Measurements from ENCODE around the gene MAP4K1.

Gene MAP4K1

GRCh38 chr19:38543286-38543806, 74.4 kb downstream of the MAP4K1 start:
- Histone ChIP-seq H3K9me3 (no peaks in the 10 kb centered on the region), H3K27me3 (peaks cover 10% of the 10 kb centered on the region), H3K4me3 (ENCODE audit: low read depth in 1 of 2, low read length in 1 of 2) (no peak overlapping the region), H3K36me3 (no peaks in the 10 kb centered on the region), H3K4me1 (ENCODE audit: control insufficient read depth in 1 of 2, insufficient read depth in 1 of 2, low read depth in 1 of 2, low read length in 1 of 2) (no peaks in the 10 kb centered on the region), H3K27ac (no peak overlapping the region)
- TF ChIP-seq, protein P1, sequence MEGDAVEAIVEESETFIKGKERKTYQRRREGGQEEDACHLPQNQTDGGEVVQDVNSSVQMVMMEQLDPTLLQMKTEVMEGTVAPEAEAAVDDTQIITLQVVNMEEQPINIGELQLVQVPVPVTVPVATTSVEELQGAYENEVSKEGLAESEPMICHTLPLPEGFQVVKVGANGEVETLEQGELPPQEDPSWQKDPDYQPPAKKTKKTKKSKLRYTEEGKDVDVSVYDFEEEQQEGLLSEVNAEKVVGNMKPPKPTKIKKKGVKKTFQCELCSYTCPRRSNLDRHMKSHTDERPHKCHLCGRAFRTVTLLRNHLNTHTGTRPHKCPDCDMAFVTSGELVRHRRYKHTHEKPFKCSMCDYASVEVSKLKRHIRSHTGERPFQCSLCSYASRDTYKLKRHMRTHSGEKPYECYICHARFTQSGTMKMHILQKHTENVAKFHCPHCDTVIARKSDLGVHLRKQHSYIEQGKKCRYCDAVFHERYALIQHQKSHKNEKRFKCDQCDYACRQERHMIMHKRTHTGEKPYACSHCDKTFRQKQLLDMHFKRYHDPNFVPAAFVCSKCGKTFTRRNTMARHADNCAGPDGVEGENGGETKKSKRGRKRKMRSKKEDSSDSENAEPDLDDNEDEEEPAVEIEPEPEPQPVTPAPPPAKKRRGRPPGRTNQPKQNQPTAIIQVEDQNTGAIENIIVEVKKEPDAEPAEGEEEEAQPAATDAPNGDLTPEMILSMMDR (IDR thresholded peaks at IDR 0.05): no peak

- Histone ChIP-seq H3K36me3 (no peaks in the 10 kb centered on the region), H3K27me3 (peaks cover 17% of the 10 kb centered on the region), H3K9me3 (no peaks in the 10 kb centered on the region), H3K4me1 (ENCODE audit: control insufficient read depth in 1 of 2, insufficient read depth in 1 of 2, low read depth in 1 of 2, low read length in 1 of 2) (no peaks in the 10 kb centered on the region), H3K4me3 (ENCODE audit: low read depth in 1 of 2, low read length in 1 of 2) (no peak overlapping the region), H3K27ac (no peak overlapping the region)
- TF ChIP-seq, protein P1 (IDR thresholded peaks at IDR 0.05): no peak
Measured at GRCh38 chr19:38542040-38542439, 75.7 kb downstream of the MAP4K1 start.

DNA sequence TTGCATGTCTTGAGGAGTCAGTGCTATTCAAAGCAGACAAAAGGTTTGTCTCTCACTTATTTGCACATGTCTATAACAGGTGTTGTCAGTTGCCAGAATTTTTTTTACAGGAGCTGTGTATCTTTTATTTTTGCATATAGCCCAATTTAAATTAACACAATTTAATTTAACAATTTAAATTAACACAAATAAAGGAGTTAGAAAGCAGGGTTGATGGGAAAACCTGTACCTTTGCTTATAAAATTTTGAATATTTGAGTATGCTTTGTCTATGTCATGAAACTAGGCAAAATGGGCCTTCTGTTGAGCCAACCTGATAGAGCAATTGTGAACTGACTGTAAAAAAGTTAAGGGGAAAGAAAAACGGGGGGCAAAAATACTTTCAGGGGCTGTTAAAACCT, 78.0 kb downstream of the MAP4K1 start:
- no peaks in the 10 kb centered on the region for H3K36me3 ChIP-seq
- H3K4me3 ChIP-seq (ENCODE audit: low read depth in 1 of 2, low read length in 1 of 2): no peak overlapping the region
- TF ChIP-seq, protein P1 (IDR thresholded peaks at IDR 0.05): no peak
- no peaks in the 10 kb centered on the region for H3K4me1 ChIP-seq (ENCODE audit: control insufficient read depth in 1 of 2, insufficient read depth in 1 of 2, low read depth in 1 of 2, low read length in 1 of 2)
- H3K27ac ChIP-seq: no peak overlapping the region
- peaks cover 21% of the 10 kb centered on the region for H3K27me3 ChIP-seq
- H3K9me3 ChIP-seq: no peaks in the 10 kb centered on the region

DNA sequence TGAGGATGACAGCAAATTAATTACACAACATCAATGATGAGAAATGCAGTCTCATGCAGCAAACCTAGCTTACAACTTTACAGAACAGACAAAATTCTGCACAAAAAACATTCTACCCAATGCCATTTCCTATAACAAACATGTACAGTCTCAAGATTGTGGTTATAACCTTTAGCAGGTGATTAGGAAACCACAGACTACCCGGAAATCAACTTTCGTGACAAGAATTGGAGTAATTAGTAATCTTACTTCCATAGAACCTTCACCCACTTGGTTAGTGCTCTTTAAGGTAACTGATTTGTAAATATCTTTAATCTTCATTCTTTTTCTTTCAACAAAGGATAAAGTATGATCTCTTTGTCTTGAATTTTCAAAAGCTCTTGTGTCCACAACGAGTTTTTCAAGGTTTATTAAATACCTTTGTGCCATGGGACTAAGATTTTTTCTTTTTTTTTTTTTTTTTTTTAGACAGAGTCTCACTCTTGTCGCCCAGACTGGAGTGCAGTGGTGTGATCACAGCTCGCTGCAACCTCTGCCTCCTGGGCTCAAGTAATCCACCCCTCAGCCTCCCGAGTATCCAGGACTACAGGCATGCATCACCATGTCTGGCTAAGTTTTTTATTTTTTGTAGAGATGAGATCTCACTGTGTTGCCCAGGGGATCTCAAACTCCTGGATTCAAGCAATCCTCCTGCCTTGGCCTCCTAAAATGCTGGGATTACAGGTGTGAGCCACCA, 78.8 kb downstream of the MAP4K1 start:
- Histone ChIP-seq H3K4me3 (ENCODE audit: low read depth in 1 of 2, low read length in 1 of 2) (no peak overlapping the region), H3K9me3 (no peaks in the 10 kb centered on the region), H3K4me1 (ENCODE audit: control insufficient read depth in 1 of 2, insufficient read depth in 1 of 2, low read depth in 1 of 2, low read length in 1 of 2) (no peaks in the 10 kb centered on the region), H3K27ac (no peak overlapping the region), H3K27me3 (peaks cover 28% of the 10 kb centered on the region), H3K36me3 (no peaks in the 10 kb centered on the region)
- TF ChIP-seq, protein P1 (IDR thresholded peaks at IDR 0.05): no peak

DNA sequence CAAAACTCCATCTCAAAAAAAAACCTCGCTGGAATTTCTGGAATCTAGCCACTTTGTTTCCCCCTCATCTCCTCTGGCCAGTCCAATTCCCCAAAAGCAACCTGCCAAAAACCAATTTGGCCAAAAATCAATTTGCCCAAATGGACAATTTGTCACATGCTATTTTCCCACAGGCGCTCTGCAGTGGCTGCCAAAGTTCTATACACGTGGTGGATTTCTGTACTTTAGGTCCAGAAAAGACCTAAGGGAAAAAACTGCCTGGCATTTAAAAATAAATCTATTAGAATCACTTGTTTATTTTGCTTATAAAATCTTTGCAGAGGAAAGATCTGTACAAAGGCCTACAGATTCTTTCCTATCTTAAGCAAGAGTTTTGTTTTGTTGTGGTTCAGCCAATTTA, 79.4 kb downstream of the MAP4K1 start:
- H3K4me3 ChIP-seq (ENCODE audit: low read depth in 1 of 2, low read length in 1 of 2): no peak overlapping the region
- H3K27ac ChIP-seq: no peak overlapping the region
- no peaks in the 10 kb centered on the region for H3K36me3 ChIP-seq
- TF ChIP-seq, protein P1 (IDR thresholded peaks at IDR 0.05): no peak
- H3K27me3 ChIP-seq: peaks cover 28% of the 10 kb centered on the region
- no peaks in the 10 kb centered on the region for H3K9me3 ChIP-seq
- no peaks in the 10 kb centered on the region for H3K4me1 ChIP-seq (ENCODE audit: control insufficient read depth in 1 of 2, insufficient read depth in 1 of 2, low read depth in 1 of 2, low read length in 1 of 2)

All from neutrophil (primary cell).